HG03342 (cell line): ENCODE data around the gene HOXB5.

Experiments used
- ATAC-seq: cut with Tn5 transposase; IDR thresholded peaks from one replicate; pipeline ENCODE4 v1.9.1; 2021; ENCODE audit warnings: mild to moderate bottlenecking, moderate library complexity; ENCODE audit not compliant: unreplicated experiment

The HOXB5 gene

GRCh38 chr17:48630009-48630924 lies 36.7 kb upstream of the HOXB5 start:
- ATAC-seq, result no peak

- ATAC-seq, result no peak
Observed at GRCh38 chr17:48629411-48629759, 35.8 kb upstream of the HOXB5 start.

DNA sequence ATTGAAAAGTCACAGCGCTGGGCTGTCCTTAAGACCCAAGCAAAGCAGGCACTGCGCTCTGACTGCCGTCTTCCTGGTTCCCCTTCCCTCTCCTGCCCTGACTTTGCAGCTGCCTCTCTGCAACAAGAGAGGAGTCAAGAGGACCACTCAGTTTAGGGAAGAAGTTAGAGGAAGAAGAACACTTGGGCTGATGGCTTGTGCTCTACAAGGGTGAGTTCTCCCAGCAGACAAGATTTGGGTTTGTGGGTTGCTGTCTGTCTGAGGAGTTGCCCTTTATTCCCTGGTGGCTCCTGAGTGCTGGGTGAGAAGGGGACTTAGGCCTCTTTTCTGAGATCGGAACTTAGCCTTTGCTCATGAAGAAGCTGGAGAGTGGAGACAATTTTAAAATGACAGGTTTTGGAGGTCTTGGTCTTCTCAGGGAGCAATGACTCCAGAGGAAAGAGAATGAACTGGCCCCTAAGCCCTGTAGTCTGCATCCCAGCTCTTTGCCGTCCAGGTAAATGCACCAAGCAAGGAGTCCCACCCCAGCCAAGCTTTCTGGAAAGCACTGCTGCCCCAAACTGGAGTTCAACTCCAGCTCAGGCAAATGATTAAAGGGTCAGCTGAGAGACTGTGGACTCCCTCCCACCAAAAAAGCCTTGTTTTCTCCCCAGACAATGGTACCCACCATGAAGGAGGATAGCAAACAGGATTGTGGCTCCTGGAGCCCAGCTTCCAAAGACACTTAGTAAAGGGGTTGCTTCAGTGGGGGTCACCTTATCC lies 35.3 kb upstream of the HOXB5 start:
- ATAC-seq, result no peak

DNA sequence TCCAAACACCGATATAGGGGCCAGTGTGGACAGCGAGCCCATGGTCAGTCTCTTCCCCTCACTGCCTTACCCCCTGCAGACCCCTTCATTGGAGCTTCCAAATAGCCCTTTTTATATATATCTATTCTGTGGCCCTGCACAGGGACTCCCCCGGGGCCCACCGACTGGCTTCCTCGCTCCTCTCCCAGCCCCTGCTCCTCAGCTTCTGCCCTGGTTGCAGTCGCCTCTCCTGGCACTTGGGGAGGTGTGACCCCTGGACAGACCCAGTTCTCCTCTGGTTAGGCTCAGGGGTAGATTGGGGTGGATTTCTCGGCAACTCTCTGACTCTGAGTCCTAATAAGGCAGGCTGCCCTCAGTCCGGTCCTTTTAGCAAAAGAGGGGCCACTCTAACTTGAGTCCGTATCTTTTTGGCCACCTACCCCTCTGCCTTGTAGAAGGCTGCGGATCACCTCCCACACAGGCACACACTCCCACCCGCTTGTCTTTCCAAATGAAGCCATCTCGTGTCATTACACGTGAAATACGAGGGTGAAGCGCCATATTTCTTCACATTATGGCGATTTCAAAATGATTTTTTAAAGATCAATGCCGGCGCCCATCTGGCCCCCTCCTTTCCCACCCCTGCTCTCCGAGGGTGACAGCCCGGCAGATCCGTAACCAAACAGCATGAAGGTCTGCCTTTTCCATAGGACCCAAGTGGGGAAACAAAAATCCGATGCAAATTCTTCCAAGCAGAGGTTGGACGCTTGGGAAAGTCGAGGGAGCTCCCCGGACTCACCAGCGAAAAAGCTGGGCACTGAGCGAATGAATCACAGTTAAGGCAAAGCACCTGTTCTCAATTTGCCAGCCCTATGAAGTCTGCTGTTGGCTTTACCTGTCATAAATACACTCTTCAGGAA lies 34.3 kb upstream of the HOXB5 start:
- no peak for ATAC-seq

DNA sequence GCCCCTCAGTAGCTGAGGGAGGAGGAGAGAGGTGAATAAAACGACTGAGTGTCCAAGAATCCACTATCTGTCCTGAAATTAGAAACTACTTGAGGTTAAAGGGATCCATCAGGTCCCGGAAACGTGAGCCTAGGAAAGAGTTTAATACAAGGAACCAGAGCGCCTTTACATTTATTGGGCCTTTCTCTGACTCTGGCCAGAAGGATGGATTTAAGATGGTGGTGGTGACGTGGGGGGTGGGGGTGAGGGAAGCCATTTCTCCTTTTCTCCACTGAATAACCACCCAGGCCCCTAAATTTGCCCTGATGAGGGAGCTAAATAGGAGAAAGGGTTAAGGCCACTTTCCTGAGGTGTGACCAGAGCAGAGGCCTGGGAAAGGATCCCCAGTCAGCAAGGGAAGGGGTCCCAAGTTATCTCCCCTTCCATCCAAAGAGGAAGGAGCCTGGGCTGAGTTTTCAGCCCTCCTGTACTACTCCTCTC lies 33.6 kb upstream of the HOXB5 start:
- ATAC-seq, result no peak

GRCh38 chr17:48626245-48627117 lies 32.9 kb upstream of the HOXB5 start, which contains the start of gene HOXB9:
TSS of gene HOXB9 (minus strand) at chr17:48626358. CDS start at chr17:48626269, 89 bp downstream.
- ATAC-seq, result no peak

DNA sequence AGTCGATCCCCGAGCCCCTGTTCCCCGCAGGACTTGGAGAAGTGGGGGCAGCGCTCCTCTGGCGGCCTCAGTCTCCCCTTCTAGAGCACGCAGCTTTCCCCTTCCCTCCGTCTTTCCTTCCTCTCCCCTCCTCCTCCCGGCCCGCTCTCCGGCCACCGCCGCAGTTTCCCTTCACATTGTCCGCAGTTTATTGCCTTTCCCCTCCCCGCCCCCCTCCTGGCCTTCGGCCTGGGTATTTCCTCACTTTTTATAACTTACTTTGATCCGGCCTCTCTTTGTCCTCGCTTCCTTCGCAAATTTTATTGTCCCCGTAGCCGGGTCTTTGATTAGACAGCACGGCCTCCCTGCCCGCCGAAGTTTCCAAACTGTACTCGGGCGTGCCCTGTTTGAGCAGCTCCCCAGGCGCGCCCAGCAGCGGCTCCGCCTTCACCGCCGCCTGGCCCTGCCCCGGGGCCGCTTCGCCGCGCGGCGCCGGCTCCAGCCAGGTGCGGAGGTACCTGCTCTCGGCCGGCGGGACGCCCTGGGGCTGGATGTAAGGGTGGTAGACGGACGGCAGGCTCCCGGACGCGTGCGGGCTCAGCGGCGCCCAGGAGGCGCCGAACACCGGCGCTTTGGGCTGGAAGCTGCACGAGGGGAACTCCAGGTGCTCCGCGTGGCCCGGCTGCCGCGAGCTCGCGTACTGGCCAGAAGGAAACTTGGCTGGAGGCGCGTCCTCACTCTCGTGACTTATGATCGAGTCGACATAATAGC lies 32.1 kb upstream of the HOXB5 start:
- ATAC-seq, result no peak

- ATAC-seq, result no peak
Observed at GRCh38 chr17:48624544-48625494, 31.2 kb upstream of the HOXB5 start.

DNA sequence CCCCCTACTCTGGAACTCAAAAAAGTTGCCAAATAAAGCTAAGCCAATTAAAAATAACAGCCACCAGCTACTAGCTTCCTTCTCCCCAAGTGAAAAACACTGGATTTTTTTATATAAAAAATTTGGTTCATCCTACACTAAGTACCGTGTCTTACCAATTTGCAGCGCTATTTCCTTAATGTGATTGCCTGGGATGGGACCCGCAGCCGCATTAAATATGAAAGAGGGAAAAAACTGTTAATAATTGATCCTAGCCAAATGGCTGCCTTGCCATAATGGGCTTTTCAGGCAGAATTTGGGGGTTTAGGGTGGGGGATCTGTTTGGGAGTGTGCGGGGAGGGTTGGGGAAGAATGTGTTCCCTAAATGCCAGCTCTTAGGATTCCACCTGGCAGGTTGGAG lies 30.5 kb upstream of the HOXB5 start:
- no peak for ATAC-seq

GRCh38 chr17:48623583-48623982 lies 30.0 kb upstream of the HOXB5 start:
- no peak for ATAC-seq

DNA sequence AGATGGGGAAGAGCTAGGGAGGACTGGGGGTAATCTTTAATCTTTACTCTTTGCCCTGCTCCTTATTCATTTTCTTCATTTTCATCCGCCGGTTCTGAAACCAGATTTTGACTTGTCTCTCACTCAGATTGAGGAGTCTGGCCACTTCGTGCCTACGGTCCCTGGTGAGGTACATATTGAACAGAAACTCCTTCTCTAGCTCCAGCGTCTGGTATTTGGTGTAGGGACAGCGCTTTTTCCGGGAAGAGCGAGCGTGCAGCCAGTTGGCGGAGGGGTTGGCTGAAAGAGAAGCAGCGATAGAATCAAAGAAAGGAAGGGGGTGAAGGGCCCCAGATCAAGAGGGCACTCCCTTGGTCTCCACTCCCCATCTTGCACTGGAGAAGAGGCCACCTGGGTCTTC lies 29.3 kb upstream of the HOXB5 start:
- no peak for ATAC-seq

DNA sequence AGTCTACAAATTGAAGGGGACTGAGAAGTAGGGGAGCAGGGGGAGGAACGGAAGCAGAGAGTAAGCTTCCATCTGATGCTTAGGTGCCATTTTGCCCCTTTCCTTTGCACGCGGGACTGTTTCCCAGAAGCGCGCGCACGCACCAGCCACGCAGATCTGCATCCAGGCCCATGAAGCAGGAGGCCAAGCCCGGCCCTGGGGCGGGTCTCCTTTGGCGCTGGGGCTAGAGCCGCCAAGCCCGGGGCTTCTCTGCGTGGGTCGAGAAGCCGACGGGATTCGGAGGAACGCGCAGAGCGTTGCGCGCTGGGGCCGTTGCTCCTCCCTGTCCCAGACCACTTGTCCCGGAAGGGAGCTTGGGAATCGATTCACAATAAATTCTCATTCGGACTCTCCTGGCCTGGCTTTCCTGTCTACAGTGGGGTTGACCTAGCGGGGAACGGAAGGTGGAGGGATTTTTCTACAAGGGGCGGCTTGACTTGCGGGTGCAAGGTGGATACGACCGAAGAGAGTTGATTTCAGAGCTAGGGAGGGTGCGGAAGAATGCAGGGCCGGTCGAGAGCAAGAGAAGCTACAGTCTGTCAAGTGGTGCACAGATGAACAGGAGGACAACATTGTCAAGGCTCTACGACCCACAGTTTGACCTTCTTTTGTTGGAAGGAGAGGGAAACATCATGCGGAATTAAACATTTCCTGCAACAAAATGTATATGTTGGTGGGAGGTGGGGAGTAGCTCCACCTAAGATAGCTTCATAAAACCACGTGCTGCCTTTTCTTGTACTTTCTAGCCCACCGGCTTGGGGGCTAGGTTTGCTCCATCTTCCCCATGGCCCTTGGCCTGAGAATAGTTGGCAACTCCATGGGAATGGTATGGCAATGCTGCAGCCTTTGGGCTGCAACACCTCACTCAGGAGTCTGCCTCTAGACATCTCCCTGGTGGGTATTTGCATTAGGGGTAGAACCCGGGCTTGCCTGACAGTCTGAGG lies 28.1 kb upstream of the HOXB5 start:
- no peak for ATAC-seq

GRCh38 chr17:48620461-48621139 lies 27.0 kb upstream of the HOXB5 start:
- ATAC-seq, result no peak

DNA sequence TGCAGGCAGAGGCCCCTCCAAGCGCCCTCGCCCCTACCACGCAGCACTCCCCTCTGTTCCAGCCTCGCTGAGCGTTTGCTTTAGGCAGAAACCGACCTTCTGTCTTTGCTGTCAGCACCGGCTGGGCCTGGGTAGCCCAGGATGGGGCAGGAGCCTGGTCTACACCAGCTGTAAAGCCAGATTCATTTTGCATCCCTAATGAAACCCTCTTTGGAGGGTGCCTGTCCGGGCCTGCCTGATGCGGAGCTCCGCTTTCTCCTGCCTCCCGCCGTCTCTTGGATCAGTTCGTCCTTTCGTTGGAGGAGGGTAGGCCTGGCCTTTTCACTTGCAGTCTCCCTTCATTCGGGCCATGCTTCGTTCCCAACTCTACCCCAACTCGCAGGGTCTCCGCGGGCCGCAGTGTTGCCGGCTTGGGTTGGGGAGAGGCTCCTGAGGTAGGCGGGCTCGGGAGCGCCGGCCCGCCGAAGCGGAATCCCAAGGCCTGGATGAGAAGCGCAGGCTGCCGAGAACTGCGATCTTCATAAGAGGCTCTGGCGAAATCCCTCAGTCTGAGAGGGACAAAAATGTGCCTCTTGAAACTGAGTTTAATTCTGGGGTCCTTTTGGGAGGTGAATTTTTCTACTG lies 26.4 kb upstream of the HOXB5 start:
- no peak for ATAC-seq

- ATAC-seq, result no peak
Observed at GRCh38 chr17:48618256-48618896, 24.8 kb upstream of the HOXB5 start.
